HEK293T (cell line): ENCODE data around the gene SMIM1.
A peak's percentile ranks its signal among the peaks of the same experiment; 100 is the strongest.

Experiments used
- CTCF ChIA-PET: fragments of 350-600 bp; formaldehyde crosslinking; extraction: SDS; loops from one replicate; lab custom pipeline; 2021; ENCODE audit warnings: antibody characterized with exemption, inconsistent platforms; lab: Yijun Ruan, JAX
- POLR2A ChIA-PET: fragments of 350-600 bp; formaldehyde crosslinking; extraction: SDS; loops from one replicate; lab custom pipeline; 2020; ENCODE audit warnings: antibody characterized with exemption, inconsistent platforms; lab: Yijun Ruan, JAX
- DNase-seq: peaks from one replicate; pipeline ENCODE4 v3.0.0; 2012; ENCODE audit warnings: mixed read lengths; ENCODE audit errors: extremely low spot score
- ARNT ChIP-seq: fragments of 450-650 bp; IDR thresholded peaks from 2 replicates; pipeline ENCODE4 v1.6.1; 2017; ENCODE audit warnings: mild to moderate bottlenecking
- BHLHE40 ChIP-seq: fragments of 450-650 bp; IDR thresholded peaks from 2 replicates; pipeline ENCODE4 v1.6.1; 2016; ENCODE audit warnings: mild to moderate bottlenecking, moderate library complexity, borderline replicate concordance
- CTBP1 ChIP-seq: fragments of 450-650 bp; IDR thresholded peaks from 2 replicates; pipeline ENCODE4 v1.6.1; 2016; ENCODE audit warnings: borderline replicate concordance
- ELF4 ChIP-seq: fragments of 450-650 bp; IDR thresholded peaks from 2 replicates; pipeline ENCODE4 v1.6.1; 2017; ENCODE audit warnings: antibody characterized with exemption
- FOXA1 ChIP-seq: fragments of 450-650 bp; IDR thresholded peaks from 2 replicates; pipeline ENCODE4 v1.6.1; 2016; ENCODE audit warnings: mild to moderate bottlenecking
- FOXK2 ChIP-seq: fragments of 450-650 bp; IDR thresholded peaks from 2 replicates; pipeline ENCODE4 v1.6.1; 2016; ENCODE audit warnings: mild to moderate bottlenecking
- FOXM1 ChIP-seq: fragments of 450-650 bp; IDR thresholded peaks from 2 replicates; pipeline ENCODE4 v1.6.1; 2017; ENCODE audit warnings: mild to moderate bottlenecking, borderline replicate concordance
- HDGF ChIP-seq: fragments of 450-650 bp; IDR thresholded peaks from 2 replicates; pipeline ENCODE4 v1.6.1; 2017; ENCODE audit warnings: antibody characterized with exemption, borderline replicate concordance
- L3MBTL2 ChIP-seq: fragments of 450-650 bp; conservative IDR thresholded peaks from 2 replicates; pipeline ENCODE4 v1.6.1; 2016; ENCODE audit warnings: mild to moderate bottlenecking
- LEF1 ChIP-seq: fragments of 450-650 bp; IDR thresholded peaks from 2 replicates; pipeline ENCODE4 v1.6.1; 2017; ENCODE audit warnings: mild to moderate bottlenecking, borderline replicate concordance
- NFRKB ChIP-seq: fragments of 450-650 bp; IDR thresholded peaks from 2 replicates; pipeline ENCODE4 v1.6.1; 2016; ENCODE audit warnings: mild to moderate bottlenecking, moderate library complexity
- SP1 ChIP-seq: fragments of 450-650 bp; IDR thresholded peaks from 2 replicates; pipeline ENCODE4 v1.6.1; 2017
- SUZ12 ChIP-seq: fragments of 450-650 bp; IDR thresholded peaks from 2 replicates; pipeline ENCODE4 v1.6.1; 2016; ENCODE audit warnings: mild to moderate bottlenecking
- TARDBP ChIP-seq: fragments of 450-650 bp; IDR thresholded peaks from 2 replicates; pipeline ENCODE4 v1.6.1; 2016
- ZNF384 ChIP-seq: fragments of 450-650 bp; IDR thresholded peaks from 2 replicates; pipeline ENCODE4 v1.6.1; 2016
- TF ChIP-seq, protein P1 (sequence below): fragments of 450-650 bp; IDR thresholded peaks from 2 replicates; pipeline ENCODE4 v1.6.1; 2016

The SMIM1 gene

DNA sequence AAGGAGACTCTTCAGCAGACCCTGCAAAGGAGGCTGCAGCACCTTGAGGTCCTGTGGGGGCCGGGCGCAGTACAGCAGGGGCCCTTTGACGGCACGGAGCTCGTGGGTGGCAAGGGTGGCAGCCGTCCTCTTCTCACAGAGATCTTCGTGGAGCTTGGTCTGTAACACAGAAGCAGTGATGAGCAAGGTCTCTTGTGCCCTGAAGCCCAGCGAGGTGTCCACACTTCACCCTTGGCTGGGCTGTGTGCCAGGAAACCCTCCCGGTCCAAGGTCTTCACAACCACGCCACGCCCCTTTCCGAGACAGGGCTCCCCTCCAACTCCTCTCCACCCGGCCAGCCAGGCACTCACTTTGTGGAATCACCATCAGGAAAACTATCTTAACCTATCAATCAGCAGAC lies 12.5 kb downstream of the SMIM1 start:
- DNase-seq: no peak
- TF ChIP-seq NFRKB (no peak), FOXK2 (no peak), TARDBP (no peak), ELF4 (no peak), FOXM1 (no peak)
- ChIA-PET POLR2A (interaction anchor here (1.6 kb wide), 1 partner anchor 12 kb away, joined by 5 read pairs; the partner anchor contains the start of gene LRRC47), CTCF (interaction anchor here (0.7 kb wide), 1 partner anchor 126 kb away, joined by 5 read pairs; no protein-coding TSS in a partner anchor)

DNA sequence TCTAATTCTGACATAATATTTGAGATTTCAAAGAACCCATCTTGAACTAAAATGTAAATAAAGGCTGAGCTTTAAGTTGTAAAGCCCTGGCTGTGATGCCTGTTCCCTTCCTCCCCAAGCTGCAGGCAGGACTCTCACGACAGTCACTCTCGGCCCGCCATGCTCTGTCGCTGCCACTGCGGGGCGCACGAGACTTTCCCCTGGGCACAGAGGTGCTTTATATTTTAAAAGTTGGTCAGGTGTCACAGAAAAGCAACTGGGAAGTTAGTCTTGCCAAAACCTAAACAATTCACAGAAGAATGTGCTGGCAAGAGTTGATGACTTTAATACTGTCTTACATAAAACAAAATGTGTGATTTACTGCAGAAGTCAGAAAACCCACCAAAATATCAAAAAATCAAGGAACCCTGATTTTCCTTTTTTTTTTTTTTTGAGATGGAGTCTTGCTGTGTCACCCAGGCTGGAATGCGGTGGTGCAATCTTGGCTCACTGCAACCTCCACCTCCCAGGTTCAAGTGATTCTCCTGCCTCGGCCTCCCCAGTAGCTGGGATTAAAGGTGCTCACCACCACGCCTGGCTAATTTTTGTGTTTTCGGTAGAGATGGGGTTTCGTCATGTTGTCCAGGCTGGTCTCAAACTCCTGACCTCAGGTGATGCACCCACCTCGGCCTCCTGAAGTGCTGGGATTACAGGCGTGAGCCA lies 13.1 kb downstream of the SMIM1 start:
- CTCF ChIA-PET: interaction anchor here (0.7 kb wide), 3 partner anchors 99 to 1200 kb away, joined by 3 to 6 read pairs (median 5); no protein-coding TSS in a partner anchor
- POLR2A ChIA-PET: interaction anchor here (1.6 kb wide), 1 partner anchor 11 kb away, joined by 5 read pairs; the partner anchor contains the start of gene LRRC47
- DNase-seq: peak; percentile 58
- TF ChIP-seq FOXM1: no peak
- TF ChIP-seq L3MBTL2: no peak
- no peak for TF ChIP-seq SP1
- TF ChIP-seq NFRKB: no peak
- TF ChIP-seq TARDBP: no peak
- TF ChIP-seq ARNT: no peak
- no peak for TF ChIP-seq FOXK2
- TF ChIP-seq LEF1: no peak
- no peak for TF ChIP-seq BHLHE40
- no peak for TF ChIP-seq CTBP1
- TF ChIP-seq SUZ12: no peak

DNA sequence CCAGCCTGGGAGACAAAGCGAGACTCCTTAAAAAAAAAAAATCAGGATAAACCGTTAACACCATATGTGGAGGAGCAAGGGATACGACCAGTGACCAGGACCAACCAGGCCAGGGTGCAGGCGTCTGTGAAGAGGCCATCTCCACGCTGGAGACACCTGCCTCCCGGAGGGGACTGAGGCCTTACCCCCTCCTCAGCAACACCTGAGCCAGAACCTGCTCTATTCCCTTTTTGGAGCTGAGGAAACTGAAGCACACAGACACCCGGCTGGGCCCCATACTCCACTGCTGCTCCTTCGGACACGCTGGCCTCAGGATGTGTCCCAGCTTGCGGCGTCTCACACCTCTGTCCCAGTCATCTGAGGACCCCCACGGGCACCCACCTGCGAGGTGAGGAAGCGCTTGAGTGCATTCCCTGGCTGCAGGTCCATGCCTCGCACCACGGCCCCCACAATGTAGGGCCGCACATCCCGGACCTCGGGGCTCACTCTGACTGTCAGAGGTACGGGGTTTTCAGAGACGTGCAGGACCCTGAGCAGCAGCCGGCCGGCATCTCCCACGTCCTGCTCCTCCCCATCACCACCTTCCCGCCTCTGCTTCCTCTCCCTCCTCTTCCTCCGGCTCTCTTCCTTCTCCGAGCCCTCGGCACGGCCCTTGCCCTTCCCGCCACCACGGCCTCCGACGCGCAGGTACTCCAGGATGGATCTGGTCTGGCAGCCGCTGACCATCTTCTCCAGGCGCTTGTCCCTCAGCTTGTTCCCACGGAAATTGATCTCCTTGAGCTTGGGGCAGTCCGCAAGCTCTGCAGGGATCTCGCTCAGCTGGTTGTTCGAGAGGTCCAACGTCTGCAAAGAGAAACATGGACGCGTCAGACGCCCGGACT lies 14.2 kb downstream of the SMIM1 start:
- TF ChIP-seq, protein P1, sequence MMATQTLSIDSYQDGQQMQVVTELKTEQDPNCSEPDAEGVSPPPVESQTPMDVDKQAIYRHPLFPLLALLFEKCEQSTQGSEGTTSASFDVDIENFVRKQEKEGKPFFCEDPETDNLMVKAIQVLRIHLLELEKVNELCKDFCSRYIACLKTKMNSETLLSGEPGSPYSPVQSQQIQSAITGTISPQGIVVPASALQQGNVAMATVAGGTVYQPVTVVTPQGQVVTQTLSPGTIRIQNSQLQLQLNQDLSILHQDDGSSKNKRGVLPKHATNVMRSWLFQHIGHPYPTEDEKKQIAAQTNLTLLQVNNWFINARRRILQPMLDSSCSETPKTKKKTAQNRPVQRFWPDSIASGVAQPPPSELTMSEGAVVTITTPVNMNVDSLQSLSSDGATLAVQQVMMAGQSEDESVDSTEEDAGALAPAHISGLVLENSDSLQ: no peak
- TF ChIP-seq TARDBP (no peak), HDGF (no peak), SUZ12 (no peak), ARNT (no peak), ZNF384 (no peak), SP1 (no peak), FOXM1 (no peak), FOXA1 (no peak), LEF1 (no peak), NFRKB (no peak)
- CTCF ChIA-PET: no interaction called here
- no peak for DNase-seq
- POLR2A ChIA-PET: interaction anchor here (1.6 kb wide), 1 partner anchor 10 kb away, joined by 5 read pairs; the partner anchor contains the start of gene LRRC47

DNA sequence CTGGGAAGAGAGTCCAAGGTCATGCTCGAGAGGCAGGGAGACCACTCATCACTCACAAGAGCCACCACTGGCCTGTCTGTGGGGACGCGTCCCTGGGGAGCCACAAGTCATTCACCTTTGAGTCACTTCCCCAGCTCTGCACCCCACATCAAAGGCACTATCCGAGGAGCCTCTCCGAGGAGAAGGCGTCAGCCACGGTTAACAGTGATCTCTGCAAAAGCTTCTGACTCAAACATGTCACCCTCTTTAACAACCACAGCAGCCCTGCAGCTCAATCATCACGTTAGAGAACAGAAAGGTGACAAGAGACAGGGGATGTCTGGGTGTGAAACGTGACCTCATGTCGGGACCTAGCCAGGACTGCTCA lies 14.8 kb downstream of the SMIM1 start:
- TF ChIP-seq CTBP1 (no peak), ZNF384 (no peak), LEF1 (no peak), HDGF (no peak), SUZ12 (no peak), BHLHE40 (no peak), ELF4 (no peak), FOXK2 (no peak), SP1 (no peak), TARDBP (no peak), ARNT (no peak)
- TF ChIP-seq, protein P1: no peak
- ChIA-PET POLR2A (interaction anchor here (1.0 kb wide), 1 partner anchor 9 kb away, joined by 5 read pairs; the partner anchor contains the start of gene LRRC47), CTCF (no interaction called here)
- DNase-seq: no peak

DNA sequence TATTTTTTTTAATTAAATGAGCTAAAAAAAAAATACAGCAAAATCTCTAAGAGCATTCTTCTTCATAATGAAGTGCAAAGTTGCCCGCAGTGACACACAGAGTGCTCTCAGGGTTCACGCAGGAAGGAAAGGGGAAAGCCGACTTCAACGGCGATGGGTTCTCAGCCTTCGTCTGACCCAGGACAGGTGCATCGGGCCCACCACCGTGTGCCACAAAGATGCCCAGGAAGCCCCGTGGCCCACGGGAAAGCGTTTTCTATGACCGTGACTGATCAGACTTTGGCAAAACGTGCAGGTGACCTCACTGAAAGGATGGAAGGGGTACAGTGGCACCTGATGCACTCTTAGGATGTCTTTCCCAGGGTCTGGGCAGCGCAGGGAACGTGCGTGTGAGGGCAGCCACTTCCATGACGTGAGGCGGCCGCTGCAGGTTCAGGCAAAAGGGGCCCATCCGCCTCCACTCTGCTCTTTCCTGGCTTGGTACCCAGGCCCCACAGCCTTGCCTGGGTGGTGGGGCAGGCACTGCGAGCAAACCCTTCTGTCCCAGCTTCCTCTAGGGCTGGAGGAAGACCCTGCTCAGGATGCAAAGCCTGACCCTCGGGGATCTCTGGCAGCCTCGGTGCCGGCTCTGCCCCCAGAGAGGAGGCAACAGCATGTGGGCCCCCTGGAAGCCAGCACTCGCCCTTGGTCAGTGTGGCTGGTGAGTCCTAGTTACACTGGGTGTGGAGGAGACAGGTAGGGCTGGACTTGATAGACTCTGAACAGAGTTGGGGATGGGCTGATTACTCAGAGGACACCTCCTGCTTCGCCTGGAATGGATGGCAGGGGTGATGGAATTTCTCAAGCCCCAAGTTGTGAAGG lies 15.4 kb downstream of the SMIM1 start:
- no peak for DNase-seq
- TF ChIP-seq FOXK2 (no peak), FOXA1 (no peak), FOXM1 (no peak), BHLHE40 (no peak), LEF1 (no peak), SP1 (no peak), ZNF384 (no peak), ARNT (no peak), CTBP1 (no peak), SUZ12 (no peak), ELF4 (no peak), TARDBP (no peak)
- TF ChIP-seq, protein P1: no peak
- POLR2A ChIA-PET: interaction anchor here (1.0 kb wide), 1 partner anchor 8 kb away, joined by 5 read pairs; the partner anchor contains the start of gene LRRC47
- CTCF ChIA-PET: no interaction called here
